Measurements from ENCODE around the gene RAPH1.
"Not testable (repeated sequence)": the region's sequence is repeated elsewhere in the genome, so short reads cannot be mapped to it uniquely, and the experiment has no call there.

RAPH1 gene

DNA sequence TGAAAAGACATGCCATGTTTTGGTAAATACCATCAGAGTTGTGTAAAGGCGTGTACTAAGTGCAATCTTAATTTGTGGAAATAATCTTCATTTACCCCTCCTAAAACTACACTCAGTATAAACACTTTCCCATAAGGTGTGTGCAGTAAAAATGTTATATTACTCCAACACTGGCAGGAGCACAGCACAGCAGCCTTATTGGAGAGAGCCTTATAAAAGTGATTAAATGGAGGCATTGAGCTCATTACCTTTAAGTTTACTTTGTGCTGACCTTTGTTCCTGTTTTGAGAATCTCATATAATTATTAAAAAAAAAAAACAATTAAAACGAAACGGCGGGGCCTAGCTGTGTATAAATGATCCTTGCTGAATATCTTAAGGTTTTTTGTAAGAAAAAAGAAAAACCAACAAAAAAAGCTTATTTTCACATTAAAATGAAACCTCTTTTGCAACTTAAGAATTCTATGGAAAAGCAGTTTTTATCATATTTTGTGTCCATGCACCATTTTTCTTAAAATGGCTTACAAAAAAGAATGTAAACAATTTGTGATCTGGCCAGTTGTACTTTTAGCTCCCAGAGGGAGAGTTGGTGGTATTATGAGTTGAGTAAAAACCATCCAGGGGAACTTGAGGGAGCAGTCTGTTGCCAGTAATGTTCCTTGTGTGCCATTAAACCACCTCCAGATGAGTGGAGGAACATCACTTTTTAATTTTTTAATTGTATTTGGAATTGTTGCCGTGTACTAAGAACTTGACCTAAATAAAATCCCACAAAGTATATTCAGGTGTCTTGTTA is 103.5 kb downstream of the RAPH1 start:
- no peak for DNase-seq (ENCODE audit: low read depth in 2 of 2)

DNA sequence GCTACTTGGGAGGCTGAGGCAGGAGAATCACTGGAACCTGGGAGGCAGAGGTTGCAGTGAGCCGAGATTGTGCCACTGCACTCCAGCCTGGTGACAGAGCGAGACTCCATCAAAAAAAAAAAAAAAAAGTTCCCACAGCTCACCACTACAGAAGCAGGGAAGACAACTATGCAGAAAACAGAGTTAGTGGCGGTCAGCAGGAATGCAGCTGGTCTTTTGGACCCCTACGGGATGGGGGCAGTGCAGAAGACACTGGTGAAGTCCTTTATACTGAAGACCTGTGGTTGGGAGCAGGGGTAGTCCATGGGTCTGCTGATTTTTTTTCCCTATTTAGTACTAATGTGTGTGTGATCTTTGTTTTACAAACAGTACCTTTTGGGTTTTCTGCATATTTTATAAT is 105.5 kb downstream of the RAPH1 start:
- DNase-seq (ENCODE audit: low read depth in 2 of 2), result not testable (repeated sequence)

DNA sequence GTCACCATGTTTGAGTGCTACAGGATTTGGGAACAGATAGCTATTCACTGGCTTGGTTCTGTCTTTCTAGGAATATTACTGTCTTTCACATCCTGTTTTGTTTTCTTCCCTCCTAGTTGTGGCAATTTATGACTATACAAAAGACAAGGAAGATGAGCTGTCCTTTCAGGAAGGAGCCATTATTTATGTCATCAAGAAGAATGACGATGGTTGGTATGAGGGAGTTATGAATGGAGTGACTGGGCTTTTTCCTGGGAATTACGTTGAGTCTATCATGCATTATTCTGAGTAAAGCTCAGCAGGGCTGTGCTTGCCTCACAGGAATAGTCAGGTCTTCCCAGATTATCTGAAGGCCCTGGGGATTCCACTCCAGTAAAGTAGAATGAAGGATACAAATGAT is 108.0 kb downstream of the RAPH1 start:
- DNase-seq (ENCODE audit: low read depth in 2 of 2), result no peak

GRCh38 chr2:203418271-203418670 is 116.8 kb downstream of the RAPH1 start:
- no peak for DNase-seq (ENCODE audit: low read depth in 2 of 2)

DNA sequence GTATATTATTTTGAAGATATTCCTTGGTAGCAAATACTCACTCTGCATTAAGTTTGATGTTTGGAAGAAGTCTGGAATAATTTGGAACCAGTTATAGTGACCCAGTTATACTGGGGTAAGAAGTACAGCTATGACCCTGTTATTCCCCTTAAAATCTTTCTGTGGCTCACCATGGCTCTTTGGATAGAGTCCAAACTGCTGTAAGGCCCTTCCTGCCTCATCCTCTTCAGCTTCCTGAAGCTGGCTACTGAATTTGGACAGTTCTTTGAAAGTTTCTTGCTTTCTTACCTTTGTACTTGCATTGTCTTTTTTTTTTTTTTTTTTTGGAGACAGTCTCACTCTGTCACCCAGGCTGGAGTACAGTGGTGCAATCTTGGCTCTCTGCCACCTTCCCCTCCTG is 121.3 kb downstream of the RAPH1 start:
- DNase-seq (ENCODE audit: low read depth in 2 of 2), result no peak

DNA sequence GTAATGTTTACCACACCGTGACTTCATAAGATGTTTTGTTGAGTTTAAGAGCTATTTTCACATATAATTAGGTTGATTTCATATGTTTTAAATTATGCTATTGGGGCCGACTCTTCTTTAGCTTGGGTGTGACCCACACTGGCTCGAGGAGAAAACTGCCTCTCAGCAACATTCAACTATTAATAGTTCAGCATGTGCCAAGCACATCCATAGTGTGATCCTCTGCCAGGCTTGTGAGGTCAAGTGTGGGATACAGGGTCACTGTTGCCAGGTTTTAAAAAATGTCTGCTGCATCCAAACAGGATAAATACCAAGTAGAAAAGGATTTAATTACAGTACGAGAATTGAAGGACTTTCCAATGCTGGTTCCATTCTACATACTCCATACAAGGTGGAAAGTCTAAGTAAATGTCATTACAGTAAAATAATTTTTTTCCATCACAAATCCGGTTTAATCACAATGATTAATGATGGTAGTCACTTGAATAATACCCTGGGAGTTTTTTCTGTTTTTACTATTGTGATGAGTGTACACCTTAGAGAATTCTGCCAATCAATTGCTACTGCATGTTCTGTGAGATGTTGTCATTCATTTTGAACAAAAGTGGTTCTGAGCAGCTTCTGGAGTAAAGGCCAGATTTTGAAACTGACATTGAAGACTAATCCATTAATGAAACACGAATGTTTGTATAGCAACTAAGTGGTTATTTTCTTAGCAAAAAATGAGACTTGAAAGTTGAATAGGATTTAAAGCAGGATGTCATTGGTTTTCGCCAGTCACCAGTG is 122.4 kb downstream of the RAPH1 start:
- no peak for DNase-seq (ENCODE audit: low read depth in 2 of 2)

DNA sequence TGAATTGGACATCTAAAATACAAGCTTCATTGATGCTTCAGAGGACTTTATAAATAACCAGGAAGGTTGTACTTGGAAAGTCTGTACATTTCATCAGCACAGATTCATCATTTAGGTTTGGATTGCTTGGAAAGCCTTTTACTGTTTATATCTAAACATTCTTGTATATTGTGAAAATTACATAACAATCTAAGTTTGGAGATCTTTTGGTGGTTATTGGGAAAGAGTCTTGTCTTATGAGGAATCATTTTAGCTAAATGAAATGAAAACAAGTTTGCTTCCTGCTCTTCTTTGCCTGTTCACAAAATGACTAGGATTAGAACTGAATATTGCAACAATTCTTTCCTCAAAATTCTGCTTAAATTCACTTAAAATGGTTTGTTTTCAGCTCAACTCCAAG is 127.6 kb downstream of the RAPH1 start:
- no peak for DNase-seq (ENCODE audit: low read depth in 2 of 2)

DNA sequence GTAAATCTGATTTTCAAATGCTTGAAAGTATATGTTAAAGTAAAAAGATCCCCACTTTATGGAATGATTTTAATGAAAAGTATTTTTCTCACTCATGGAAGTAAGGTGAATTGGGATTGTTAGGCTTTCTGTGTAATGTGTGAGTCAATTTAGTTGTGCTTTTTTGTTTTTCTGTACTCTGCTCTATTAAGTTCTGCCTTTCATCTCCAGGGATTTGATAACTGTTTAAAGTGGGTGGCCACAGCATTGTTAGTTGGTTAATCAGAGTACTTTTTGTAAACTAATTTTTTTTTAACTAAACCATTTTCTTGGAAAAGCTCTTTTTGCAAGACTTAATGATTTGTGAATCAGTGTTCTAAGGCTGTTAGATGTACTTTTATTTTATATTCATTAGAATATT is 130.1 kb downstream of the RAPH1 start:
- DNase-seq (ENCODE audit: low read depth in 2 of 2), result no peak

DNA sequence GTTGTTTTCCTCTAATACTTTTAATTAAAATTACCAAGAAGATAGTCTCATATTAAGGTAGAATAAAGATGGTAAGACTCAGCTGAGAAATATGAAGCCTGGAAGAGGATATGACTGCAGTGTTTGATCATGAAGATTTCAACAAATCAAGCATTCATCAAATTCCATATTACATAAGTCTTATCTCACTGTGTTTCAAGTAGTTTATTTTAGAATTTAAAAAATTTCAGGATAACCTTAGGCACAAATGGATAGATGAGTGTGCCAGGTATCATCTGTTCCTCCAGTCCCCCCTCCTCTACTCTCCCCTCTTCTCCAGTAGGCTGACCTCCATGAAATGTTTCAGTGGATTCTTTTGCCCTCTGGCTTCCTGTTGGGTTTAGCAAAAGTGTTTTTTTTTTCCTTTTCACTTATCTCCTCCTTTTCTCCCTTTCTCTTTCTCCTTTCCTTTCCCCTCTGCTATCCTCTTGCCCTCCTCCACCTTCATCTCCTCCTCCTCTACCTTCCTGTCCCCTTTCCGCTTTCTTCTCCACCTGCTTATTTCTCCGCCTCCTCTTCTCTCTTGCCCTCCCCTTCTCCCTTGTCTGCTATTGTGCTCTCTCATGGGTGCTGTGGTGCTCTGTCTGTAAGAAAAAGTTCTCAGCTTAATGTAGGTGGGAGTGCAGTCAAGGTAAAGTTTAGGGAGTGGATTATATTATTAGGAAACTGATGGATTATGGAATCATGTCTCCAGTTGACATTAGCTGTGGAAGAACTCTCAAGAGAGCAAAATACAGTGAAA is 134.1 kb downstream of the RAPH1 start:
- DNase-seq (ENCODE audit: low read depth in 2 of 2), result no peak

DNA sequence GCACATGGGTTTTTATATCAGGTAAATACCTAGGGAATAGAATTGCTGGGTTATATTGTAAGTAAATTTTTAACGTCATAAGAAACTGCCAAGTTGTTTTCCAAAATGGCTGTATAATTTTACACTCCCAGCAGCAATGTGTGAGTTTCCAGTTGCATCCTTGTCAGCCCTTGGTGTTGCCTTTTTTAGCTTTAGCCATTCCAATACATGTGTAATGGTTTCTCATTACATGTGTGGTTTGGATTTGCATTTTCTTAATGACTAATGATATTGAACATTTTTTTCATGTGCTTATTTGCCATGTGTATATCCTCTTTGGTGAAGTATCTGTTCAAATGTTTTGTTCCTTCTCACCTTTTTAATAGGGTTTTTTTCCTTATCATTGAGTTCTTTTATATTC is 136.1 kb downstream of the RAPH1 start:
- no peak for DNase-seq (ENCODE audit: low read depth in 2 of 2)

- DNase-seq (ENCODE audit: low read depth in 2 of 2), result no peak
Measured at GRCh38 chr2:203396667-203397066, 138.4 kb downstream of the RAPH1 start.

DNA sequence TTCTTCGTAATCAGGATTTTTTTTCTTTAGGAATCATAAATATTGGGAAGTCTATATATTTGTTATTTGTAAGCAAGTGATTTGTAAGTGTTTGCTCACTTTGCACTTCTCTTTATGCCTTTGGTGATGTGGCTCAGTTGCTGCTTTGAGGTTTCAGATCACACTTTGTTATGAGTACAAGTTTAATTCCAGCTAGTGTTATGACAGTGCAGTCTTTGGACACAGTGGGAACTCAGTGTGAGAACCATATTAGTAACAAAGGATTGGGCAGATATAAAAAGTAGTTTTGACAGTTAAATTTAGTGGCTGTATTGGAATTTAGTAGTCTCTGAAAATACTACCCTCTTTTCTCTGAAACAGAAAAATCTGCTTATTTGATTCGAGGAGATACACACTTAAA is 139.2 kb downstream of the RAPH1 start:
- DNase-seq (ENCODE audit: low read depth in 2 of 2), result no peak

- no peak for DNase-seq (ENCODE audit: low read depth in 2 of 2)
Measured at GRCh38 chr2:203394519-203395227, 140.4 kb downstream of the RAPH1 start.

DNA sequence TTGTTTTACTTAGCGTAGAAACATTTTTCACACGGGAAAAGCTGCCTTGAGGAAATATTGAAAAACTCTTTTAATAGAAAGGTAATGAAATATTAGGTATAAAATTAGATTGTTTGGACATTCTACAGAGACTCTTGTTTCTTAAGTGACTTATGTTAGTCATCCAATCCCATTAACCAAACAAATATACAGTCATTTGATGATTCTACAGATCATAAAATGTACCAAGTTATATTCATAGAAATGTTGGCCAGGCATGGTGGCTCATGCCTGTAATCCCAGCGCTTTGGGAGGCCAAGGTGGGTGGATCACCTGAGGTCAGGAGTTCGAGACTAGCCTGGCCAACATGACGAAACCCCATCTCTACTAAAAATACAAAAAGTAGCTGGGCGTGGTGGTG is 146.9 kb downstream of the RAPH1 start:
- not testable (repeated sequence) for DNase-seq (ENCODE audit: low read depth in 2 of 2)

GRCh38 chr2:203383038-203383437 is 152.1 kb downstream of the RAPH1 start:
- no peak for DNase-seq (ENCODE audit: low read depth in 2 of 2)

DNA sequence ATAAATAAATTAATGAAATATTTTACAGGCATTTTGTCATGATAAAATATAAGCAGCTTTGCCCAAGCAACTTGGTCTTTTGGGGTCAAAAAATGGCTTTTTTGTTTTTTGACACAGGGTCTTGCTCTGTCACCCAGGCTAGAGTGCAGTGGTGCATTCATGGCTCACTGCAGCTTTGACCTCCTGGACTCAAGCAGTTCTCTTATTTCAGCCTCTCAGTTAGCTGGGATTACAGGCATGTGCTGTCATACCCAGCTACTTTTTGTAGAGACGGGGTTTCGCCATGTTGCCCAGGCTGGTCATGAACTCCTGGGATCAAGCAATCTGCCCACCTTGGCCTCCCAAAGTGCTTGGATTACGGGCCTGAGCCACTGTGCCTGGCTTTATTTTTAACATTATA is 155.9 kb downstream of the RAPH1 start:
- no peak for DNase-seq (ENCODE audit: low read depth in 2 of 2)

DNA sequence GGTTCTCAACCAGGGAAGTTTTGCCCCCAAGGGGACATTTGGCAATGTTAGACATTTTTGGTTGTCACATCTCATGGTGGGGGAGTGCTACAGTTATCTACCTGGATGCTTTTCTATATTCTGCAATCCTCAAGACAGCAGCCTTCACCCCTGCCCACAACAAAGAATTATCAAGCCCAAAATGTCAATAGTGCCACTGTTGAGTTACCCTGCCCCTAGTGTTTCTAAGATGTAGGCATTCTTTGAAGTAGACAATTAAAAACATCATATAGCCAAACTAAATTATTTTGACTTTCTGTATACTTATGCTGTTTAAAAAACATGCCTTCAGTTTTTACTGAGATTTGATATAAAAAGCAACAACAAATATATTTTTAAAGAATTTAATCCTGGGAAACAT is 158.9 kb downstream of the RAPH1 start:
- no peak for DNase-seq (ENCODE audit: low read depth in 2 of 2)

GRCh38 chr2:203372706-203373105 is 162.4 kb downstream of the RAPH1 start:
- not testable (repeated sequence) for DNase-seq (ENCODE audit: low read depth in 2 of 2)

DNA sequence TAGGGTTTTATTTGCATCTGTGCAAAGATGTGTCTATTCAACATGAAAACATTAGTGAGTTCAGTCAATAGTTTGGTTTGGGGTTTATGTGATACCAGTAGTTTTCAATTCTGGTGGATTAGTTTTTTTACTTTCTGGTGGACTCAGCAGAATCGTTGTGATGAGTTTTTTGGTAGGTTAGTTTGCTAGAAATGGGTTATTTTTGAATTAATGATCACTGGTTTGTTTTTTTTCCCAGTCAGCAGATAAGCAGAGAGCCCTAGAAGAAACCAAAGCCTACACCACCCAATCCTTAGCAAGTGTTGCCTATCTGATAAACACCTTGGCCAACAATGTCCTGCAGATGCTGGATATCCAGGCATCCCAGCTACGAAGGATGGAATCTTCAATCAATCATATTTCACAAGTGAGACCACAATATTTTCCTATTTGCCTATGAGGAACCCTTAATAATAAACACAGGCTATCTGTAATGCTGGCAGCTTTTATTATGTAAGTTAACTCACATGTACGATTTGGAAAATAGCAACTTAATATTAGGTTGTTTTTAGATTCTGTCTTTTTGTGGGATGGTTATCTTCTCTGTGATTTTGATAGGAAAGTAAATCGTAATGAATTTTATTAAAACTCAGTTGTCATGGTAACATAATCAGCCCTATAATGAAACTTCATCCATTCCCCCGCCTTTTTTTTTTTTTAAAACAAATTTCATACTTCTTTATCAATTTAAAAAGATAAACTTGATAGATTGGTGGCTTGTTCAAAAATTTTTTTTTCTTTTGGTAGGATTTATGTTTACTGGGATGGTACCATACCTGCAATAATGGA is 168.2 kb downstream of the RAPH1 start:
- DNase-seq (ENCODE audit: low read depth in 2 of 2), result no peak

- DNase-seq (ENCODE audit: low read depth in 2 of 2), result no peak
Measured at GRCh38 chr2:203361922-203362321, 173.2 kb downstream of the RAPH1 start.

DNA sequence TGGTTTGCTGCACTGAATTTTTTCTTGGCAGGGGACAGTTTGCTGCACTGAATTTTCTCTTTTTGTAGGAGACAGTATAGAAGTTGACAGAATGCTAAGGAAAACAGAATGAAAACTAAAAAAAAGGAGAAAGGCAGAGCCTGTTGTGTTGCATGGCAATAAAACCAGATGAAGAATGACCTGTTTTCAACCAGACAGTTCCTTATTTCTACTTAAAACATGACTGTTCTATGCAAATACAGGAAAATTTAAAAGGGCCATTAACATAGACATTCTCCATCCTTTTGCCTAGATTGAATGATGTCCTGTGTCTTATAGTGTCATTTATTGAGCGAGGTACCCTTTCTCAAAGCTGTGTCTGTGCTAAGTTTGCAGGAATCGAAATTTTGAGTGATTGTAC is 173.6 kb downstream of the RAPH1 start:
- DNase-seq (ENCODE audit: low read depth in 2 of 2), result no peak
